ENCODE data around the gene ITGB2. TPM values are rescaled to one million over a fixed set of nuclear protein-coding genes. Genes with fewer than 3 reads are reported as not detected.

The ITGB2 gene
- total and polyA plus RNA-seq, 12 donors: 6.3 to 249 (median 98.9) TPM

GRCh38 chr21:44918107-44918470 is 2.6 kb downstream of the ITGB2 start:
- Histone ChIP-seq H3K4me1 (replicated peaks in 1 of 2) (peaks cover 0 to 10% of the 10 kb centered on the region in 2 donors), H3K27ac (no peak overlapping the region), H3K36me3 (replicated peaks in 1 of 2) (no peaks in the 10 kb centered on the region), H3K9me3 (replicated peaks in 1 of 3) (no peaks in the 10 kb centered on the region), H3K27me3 (peaks cover 19% of the 10 kb centered on the region), H3K4me3 (no peak overlapping the region)
- DNase-seq: no peak
- intact Hi-C loops (cut with DNase I): no loop called here
- WGBS, 4 donors: 50 to 72% (median 69%) methylated on average over 2 to 12 of the region's 12 CpGs
- TF ChIP-seq, protein P1, sequence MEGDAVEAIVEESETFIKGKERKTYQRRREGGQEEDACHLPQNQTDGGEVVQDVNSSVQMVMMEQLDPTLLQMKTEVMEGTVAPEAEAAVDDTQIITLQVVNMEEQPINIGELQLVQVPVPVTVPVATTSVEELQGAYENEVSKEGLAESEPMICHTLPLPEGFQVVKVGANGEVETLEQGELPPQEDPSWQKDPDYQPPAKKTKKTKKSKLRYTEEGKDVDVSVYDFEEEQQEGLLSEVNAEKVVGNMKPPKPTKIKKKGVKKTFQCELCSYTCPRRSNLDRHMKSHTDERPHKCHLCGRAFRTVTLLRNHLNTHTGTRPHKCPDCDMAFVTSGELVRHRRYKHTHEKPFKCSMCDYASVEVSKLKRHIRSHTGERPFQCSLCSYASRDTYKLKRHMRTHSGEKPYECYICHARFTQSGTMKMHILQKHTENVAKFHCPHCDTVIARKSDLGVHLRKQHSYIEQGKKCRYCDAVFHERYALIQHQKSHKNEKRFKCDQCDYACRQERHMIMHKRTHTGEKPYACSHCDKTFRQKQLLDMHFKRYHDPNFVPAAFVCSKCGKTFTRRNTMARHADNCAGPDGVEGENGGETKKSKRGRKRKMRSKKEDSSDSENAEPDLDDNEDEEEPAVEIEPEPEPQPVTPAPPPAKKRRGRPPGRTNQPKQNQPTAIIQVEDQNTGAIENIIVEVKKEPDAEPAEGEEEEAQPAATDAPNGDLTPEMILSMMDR (IDR thresholded peaks at IDR 0.05): no peak
- no peak for TF ChIP-seq POLR2A (IDR thresholded peaks at IDR 0.05)

DNA sequence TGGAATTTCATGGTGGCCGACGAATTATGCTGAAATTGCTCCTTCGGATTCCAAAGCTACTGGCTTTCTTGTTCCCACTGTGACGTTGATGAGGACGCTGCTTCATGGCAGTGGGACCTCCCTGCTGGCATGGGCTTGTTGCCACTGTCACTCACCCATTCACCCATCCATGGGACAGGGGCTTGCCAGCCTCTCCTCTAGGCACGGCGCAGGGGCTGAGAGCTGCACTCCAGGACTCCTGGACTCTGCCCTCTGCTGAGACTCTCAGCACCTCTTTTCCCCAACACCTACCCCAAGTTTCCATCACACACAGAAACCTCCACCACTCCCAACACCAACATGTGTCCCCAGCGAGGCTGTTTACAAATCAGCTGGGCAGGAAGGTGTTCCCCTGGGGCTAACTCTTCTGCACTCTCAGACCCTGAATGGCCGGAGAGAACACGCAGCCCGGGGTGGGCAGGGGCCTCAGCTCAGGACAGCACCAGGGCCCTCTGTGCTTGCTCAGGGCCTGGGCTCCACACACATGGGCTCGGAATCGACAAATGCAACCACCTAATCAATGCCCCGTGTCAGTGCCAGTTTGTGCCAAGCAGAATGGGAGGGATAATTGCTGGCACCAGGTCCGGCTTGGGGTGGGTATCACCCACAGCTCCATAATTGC is 3.1 kb downstream of the ITGB2 start:
- H3K4me1 ChIP-seq (replicated peaks in 1 of 2): peaks cover 0 to 10% of the 10 kb centered on the region in 2 donors
- intact Hi-C loops (cut with DNase I): no loop called here

GRCh38 chr21:44916965-44917364 is 3.7 kb downstream of the ITGB2 start:
- H3K9me3 ChIP-seq (replicated peaks in 1 of 3): no peaks in the 10 kb centered on the region
- intact Hi-C loops (cut with DNase I): no loop called here
- H3K36me3 ChIP-seq (replicated peaks in 1 of 2): no peaks in the 10 kb centered on the region
- H3K27ac ChIP-seq: no peak overlapping the region
- 66 to 78% (median 66%) methylated on average over 7 of the region's 7 CpGs for WGBS, 4 donors
- H3K27me3 ChIP-seq: peaks cover 19% of the 10 kb centered on the region
- TF ChIP-seq POLR2A (IDR thresholded peaks at IDR 0.05): no peak
- TF ChIP-seq, protein P1 (IDR thresholded peaks at IDR 0.05): no peak
- H3K4me3 ChIP-seq: no peak overlapping the region
- no peak for DNase-seq
- peaks cover 0 to 13% of the 10 kb centered on the region in 2 donors for H3K4me1 ChIP-seq (replicated peaks in 1 of 2)

More for the DNA sequence above, 3.1 kb downstream of the ITGB2 start:
- Histone ChIP-seq H3K27me3 (peaks cover 19% of the 10 kb centered on the region), H3K27ac (no peak overlapping the region), H3K4me3 (no peak overlapping the region), H3K36me3 (replicated peaks in 1 of 2) (no peaks in the 10 kb centered on the region), H3K9me3 (replicated peaks in 1 of 3) (no peaks in the 10 kb centered on the region)
- TF ChIP-seq POLR2A (IDR thresholded peaks at IDR 0.05): no peak
- TF ChIP-seq, protein P1 (IDR thresholded peaks at IDR 0.05): no peak
- DNase-seq: no peak
- 65 to 84% (median 80%) methylated on average over 10 to 15 of the region's 15 CpGs for WGBS, 4 donors

DNA sequence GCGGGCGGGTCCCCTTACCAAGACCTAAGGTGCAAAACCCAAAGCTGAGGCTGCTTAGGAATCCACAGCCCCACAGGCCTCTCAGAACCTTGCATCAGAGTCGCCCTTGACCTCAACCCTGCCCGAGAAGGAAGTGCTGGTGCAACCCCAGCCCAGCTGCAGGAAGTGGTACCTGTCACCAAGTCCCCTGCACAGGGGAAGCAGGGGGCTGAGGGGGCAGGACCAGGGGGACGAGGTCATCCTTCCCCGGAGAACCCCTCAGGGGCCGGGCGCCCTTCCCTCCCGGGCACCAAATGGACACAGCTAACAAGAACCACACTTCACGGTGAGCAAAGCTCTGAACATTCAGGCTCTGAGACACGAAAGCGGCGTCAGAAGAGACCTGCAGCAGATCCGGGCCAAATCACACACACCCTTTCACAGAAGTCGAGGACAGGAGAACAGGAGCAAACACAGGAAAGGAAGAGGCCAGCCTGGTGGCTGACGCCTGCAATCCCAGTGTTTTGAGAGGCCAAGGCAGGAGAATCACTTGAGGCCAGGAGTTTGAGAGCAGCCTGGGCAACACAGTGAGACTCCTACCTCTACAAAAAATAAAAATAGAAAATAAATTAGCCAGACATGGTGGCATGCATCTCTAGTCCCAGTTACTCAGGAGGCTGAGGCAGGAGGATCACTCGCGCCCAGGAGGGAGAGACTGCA is 6.4 kb downstream of the ITGB2 start:
- H3K4me3 ChIP-seq: no peak overlapping the region
- TF ChIP-seq, protein P1 (IDR thresholded peaks at IDR 0.05): no peak
- no peak for TF ChIP-seq POLR2A (IDR thresholded peaks at IDR 0.05)
- 65 to 75% (median 71%) methylated on average over 9 to 18 of the region's 18 CpGs for WGBS, 4 donors
- intact Hi-C loops (cut with DNase I): no loop called here
- H3K9me3 ChIP-seq (replicated peaks in 1 of 3): no peaks in the 10 kb centered on the region
- no peaks in the 10 kb centered on the region for H3K36me3 ChIP-seq (replicated peaks in 1 of 2)
- H3K27ac ChIP-seq: no peak overlapping the region
- H3K4me1 ChIP-seq (replicated peaks in 1 of 2): peaks cover 7 to 29% of the 10 kb centered on the region in 2 donors
- peaks cover 9% of the 10 kb centered on the region for H3K27me3 ChIP-seq
- peak in 2 of 7 donors; percentile 21 to 43 for DNase-seq
